NT2/D1 (cell line): Measurements from ENCODE around the gene COA1.

Source experiments
- SUZ12 ChIP-seq: IDR thresholded peaks from 2 replicates; pipeline ENCODE4 v1.6.1; 2011; ENCODE audit not compliant: insufficient read length, insufficient read depth; ENCODE audit errors: extremely low read depth
- YY1 ChIP-seq: IDR thresholded peaks from 2 replicates; pipeline ENCODE4 v1.6.1; 2011; ENCODE audit not compliant: insufficient read length, insufficient read depth

DNA sequence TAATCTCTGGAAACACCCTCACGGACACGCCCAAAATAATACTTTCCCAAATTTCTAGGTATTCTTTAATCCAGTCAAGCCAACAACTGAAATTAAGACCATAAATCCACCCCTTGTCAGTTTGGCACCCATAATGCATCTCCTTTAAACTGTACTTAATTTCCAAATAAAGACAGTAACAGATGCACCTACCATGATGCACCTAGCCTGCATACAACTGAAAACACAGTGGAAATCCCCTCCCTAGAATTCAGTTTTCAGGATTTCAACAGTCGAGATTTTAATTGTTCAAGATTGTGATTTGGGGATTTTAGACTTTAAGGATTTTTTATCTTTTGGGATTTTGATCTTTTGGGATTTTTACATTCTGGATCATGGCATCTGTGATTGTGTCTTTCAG lies 129.3 kb downstream of the COA1 start:
- no peak for TF ChIP-seq SUZ12
- no peak for TF ChIP-seq YY1
